Effector memory CD4-positive, alpha-beta T cell (primary cell): ENCODE results near the gene CRYL1.

ENCODE experiments used
- DNase-seq, 3 donors: peaks; one replicate each; pipeline ENCODE4 v3.0.0-alpha.2; 2020
- H3K27ac ChIP-seq: 2 replicates; pipeline ENCODE4 v1.7.0; 2013; ENCODE audit warnings: mild to moderate bottlenecking, low read length, moderate library complexity; ENCODE audit not compliant: insufficient read depth, poor library complexity, severe bottlenecking
- H3K27me3 ChIP-seq: replicated peaks from 2 replicates; pipeline ENCODE4 v1.7.0; 2013; ENCODE audit warnings: mild to moderate bottlenecking, low read length; ENCODE audit not compliant: insufficient read depth, control insufficient read depth, poor library complexity, severe bottlenecking
- H3K36me3 ChIP-seq: 2 replicates; pipeline ENCODE4 v1.7.0; 2013; ENCODE audit warnings: mild to moderate bottlenecking, low read length, moderate library complexity; ENCODE audit not compliant: control insufficient read depth, insufficient read depth
- H3K4me1 ChIP-seq: 2 replicates; pipeline ENCODE4 v1.7.0; 2013; ENCODE audit warnings: low read length, mild to moderate bottlenecking; ENCODE audit not compliant: control insufficient read depth, insufficient read depth, poor library complexity, severe bottlenecking
- H3K4me3 ChIP-seq: 2 replicates; pipeline ENCODE4 v1.7.0; 2013; ENCODE audit warnings: low read length, low read depth, mild to moderate bottlenecking; ENCODE audit not compliant: insufficient read depth, poor library complexity, severe bottlenecking
- H3K9me3 ChIP-seq: 2 replicates; pipeline ENCODE4 v1.7.0; 2013; ENCODE audit warnings: mild to moderate bottlenecking, low read length, moderate library complexity; ENCODE audit not compliant: control insufficient read depth

Gene CRYL1

GRCh38 chr13:20404488-20405222 is 121.0 kb downstream of the CRYL1 start:
- no peak overlapping the region for H3K4me3 ChIP-seq
- no peaks in the 10 kb centered on the region for H3K36me3 ChIP-seq
- no peak overlapping the region for H3K27ac ChIP-seq
- H3K9me3 ChIP-seq = no peaks in the 10 kb centered on the region
- no peaks in the 10 kb centered on the region for H3K4me1 ChIP-seq
- no peaks in the 10 kb centered on the region for H3K27me3 ChIP-seq
- no peak for DNase-seq

DNA sequence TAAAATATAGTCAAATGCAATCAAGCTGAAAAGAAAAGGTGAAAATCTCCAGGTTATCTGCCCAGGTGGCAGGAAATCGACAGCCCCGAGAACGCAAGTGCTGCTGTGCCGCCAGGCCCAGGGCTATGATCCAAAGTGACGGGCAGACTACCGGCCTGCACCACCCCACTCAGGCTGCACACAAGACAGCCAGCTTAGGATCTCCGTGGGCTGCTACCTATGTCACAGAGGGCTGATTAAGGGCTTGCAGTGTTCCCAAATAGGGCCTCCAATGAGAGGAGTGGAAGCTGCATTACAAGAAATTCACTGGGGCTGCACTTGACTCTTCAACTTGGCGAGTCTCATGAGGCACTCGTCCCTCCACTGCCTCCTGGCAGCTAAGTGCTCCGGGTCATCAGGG is 121.8 kb downstream of the CRYL1 start:
- H3K27me3 ChIP-seq = no peaks in the 10 kb centered on the region
- H3K9me3 ChIP-seq = no peaks in the 10 kb centered on the region
- H3K36me3 ChIP-seq = no peaks in the 10 kb centered on the region
- no peak overlapping the region for H3K4me3 ChIP-seq
- no peak for DNase-seq
- H3K4me1 ChIP-seq = no peaks in the 10 kb centered on the region
- H3K27ac ChIP-seq = no peak overlapping the region

DNA sequence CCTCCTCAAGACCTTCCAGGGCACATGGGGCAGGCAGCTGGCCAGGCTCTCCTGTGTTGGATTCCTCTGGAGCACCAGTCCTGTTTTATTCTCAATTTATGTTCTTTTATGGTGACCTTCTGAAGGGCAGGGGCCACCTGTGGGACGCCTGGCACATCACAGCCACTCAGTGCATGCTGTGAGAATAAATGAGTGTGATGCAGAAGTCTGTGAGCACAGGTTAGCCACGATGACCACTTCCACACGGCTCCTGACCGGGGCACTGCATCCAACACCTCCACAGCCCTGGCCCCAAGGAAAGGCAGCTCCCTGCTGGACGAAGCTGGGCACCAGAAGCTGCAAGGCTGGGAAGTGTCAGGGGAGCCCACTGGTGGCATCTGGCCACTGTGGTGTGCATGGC is 122.8 kb downstream of the CRYL1 start:
- no peaks in the 10 kb centered on the region for H3K36me3 ChIP-seq
- no peaks in the 10 kb centered on the region for H3K27me3 ChIP-seq
- no peak for DNase-seq
- H3K9me3 ChIP-seq = no peaks in the 10 kb centered on the region
- H3K27ac ChIP-seq = no peak overlapping the region
- H3K4me1 ChIP-seq = no peaks in the 10 kb centered on the region
- H3K4me3 ChIP-seq = no peak overlapping the region

DNA sequence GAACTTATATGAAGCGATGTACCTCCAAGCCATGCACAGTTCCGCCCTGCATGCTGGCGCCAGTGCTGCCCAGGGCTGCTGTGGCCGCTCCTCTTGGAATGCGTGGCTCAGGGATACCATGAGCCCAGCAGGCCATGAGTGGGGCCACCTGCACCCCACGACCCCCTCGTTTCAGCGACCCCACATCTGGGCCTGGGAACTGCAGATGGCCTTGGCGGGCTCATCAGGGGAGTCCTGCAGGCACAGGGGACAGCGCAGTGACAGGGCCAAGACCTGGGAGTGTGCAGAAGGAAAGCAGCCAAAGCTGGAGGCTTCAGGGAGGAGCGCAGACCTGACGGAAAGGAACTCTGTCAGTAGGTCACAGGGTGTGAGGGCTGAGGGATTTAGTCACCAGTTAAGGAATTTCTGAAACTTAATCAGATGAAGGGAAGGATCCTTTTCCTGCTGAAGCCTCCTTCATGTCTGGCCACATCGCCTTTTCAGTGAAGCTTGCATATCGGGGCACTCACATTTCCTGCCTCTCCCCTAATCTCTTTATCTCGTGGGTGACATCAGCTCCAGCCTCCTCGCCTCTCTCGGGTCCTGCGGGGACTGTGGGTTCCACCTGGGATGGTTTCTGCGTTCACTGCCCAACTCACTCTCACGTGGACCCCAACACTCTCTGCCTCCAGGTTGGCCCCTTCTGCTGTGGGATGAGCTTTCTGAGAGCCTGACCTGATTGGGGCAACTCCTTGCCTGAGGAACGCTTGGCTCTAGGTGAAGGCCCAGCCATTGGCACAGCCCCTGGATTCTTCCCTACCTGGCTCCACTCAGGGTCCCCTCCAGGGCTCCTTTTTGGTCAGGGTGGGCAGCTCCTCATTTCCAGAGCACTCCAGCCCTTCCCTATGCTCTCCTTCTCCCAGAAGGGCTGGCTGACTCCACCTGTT is 123.5 kb downstream of the CRYL1 start:
- H3K27ac ChIP-seq = no peak overlapping the region

DNA sequence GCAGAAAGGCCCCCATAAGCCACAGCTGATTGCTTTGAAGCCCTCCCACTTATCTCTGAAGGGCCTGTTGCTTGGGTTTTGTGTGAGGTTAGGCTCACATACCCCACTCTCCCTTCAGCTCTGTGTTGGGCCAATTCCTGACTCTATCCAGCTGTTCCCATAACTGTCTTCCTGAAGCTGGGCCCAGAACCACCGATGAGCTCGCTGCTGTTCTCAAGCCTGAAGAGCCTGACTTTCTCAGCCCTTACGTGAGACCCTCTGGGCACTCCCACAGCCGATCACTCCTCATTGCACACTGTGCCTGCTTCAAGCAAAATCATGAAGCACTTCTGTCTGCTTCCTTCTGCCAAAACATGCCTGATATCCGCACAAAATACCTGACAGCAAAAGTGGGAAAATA is 124.1 kb downstream of the CRYL1 start:
- Histone ChIP-seq H3K4me3 (no peak overlapping the region), H3K27ac (no peak overlapping the region), H3K27me3 (no peaks in the 10 kb centered on the region), H3K4me1 (no peaks in the 10 kb centered on the region), H3K36me3 (no peaks in the 10 kb centered on the region), H3K9me3 (no peaks in the 10 kb centered on the region)
- no peak for DNase-seq

More for the DNA sequence above, 123.5 kb downstream of the CRYL1 start:
- Histone ChIP-seq H3K4me1 (no peaks in the 10 kb centered on the region), H3K4me3 (no peak overlapping the region), H3K27me3 (no peaks in the 10 kb centered on the region), H3K36me3 (no peaks in the 10 kb centered on the region), H3K9me3 (no peaks in the 10 kb centered on the region)
- DNase-seq = no peak

DNA sequence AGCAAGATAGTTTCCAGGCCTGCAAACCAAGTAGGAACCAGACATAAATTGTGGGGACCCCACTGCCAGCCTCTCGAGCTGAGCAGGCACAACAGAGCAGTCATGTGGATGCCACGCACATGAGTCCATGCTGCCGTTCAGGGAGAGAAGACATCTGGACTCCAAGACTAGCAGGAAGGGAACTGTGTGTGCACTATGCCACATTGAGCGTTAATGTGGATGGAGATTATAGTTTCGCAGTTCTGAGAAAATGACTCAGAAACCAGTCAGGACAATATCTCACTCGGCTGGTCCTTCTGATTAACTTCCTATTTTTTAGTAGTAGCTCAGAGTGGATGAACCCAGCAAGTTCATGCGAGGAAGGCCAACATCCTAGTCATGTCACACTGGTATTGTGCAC is 124.9 kb downstream of the CRYL1 start:
- no peak for DNase-seq

GRCh38 chr13:20399961-20400360 is 125.7 kb downstream of the CRYL1 start:
- Histone ChIP-seq H3K36me3 (no peaks in the 10 kb centered on the region), H3K4me1 (no peaks in the 10 kb centered on the region), H3K27me3 (no peaks in the 10 kb centered on the region), H3K9me3 (no peaks in the 10 kb centered on the region), H3K27ac (no peak overlapping the region), H3K4me3 (no peak overlapping the region)
- no peak for DNase-seq

More for the DNA sequence above, 124.9 kb downstream of the CRYL1 start:
- no peak overlapping the region for H3K4me3 ChIP-seq
- no peaks in the 10 kb centered on the region for H3K4me1 ChIP-seq
- H3K27ac ChIP-seq = no peak overlapping the region
- no peaks in the 10 kb centered on the region for H3K36me3 ChIP-seq
- no peaks in the 10 kb centered on the region for H3K9me3 ChIP-seq
- no peaks in the 10 kb centered on the region for H3K27me3 ChIP-seq

DNA sequence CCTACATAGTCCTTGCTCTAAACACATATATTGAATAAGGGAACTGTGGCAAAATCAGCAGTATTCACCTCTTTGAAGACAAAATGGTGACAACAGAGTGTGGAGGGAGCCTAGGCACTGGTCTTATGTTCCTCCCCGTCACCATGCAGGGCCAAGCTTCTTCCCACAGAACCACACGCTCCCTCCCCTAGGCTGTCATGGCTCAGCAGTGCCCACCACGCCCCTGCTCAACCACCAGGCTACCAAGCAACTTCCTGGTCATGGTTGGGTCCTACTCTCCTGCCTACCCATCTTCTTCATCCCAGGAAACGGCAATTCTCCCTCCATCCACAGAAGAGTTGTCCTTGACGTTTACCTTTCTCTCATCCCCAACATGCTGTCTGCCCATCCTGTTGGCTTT is 126.1 kb downstream of the CRYL1 start:
- no peak for DNase-seq
- Histone ChIP-seq H3K36me3 (no peaks in the 10 kb centered on the region), H3K4me3 (no peak overlapping the region), H3K9me3 (no peaks in the 10 kb centered on the region), H3K27ac (no peak overlapping the region), H3K27me3 (no peaks in the 10 kb centered on the region), H3K4me1 (no peaks in the 10 kb centered on the region)

- H3K4me1 ChIP-seq = no peaks in the 10 kb centered on the region
- no peaks in the 10 kb centered on the region for H3K9me3 ChIP-seq
- H3K36me3 ChIP-seq = no peaks in the 10 kb centered on the region
- H3K4me3 ChIP-seq = no peak overlapping the region
- no peak overlapping the region for H3K27ac ChIP-seq
- no peaks in the 10 kb centered on the region for H3K27me3 ChIP-seq
- no peak for DNase-seq
These were observed 127.2 kb downstream of the CRYL1 start for GRCh38 chr13:20398459-20398858.

DNA sequence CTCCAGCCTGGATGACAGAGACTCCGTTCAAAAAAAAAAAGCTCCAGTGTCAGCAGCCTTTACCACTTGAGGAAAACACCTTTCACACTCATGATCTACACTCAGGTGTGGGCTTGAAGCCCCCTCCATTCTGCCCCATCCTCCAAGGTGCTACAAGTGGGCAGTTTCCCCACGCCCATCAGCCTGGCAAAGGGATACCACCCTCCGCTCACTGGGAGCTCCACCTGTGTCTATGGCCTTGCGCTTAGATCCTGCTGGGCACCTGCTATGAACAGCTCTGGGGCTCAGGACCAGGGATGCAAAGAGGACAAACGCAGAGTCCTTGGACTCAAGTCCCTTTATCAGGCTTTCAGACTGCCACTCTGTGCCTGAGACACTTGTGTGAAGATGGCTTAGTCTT is 127.8 kb downstream of the CRYL1 start:
- no peaks in the 10 kb centered on the region for H3K9me3 ChIP-seq
- no peak overlapping the region for H3K4me3 ChIP-seq
- no peaks in the 10 kb centered on the region for H3K36me3 ChIP-seq
- H3K4me1 ChIP-seq = no peaks in the 10 kb centered on the region
- no peaks in the 10 kb centered on the region for H3K27me3 ChIP-seq
- H3K27ac ChIP-seq = no peak overlapping the region
- DNase-seq = no peak
